GM12891 (cell line): ENCODE results near the gene TCP11L1.

Experiments used
- DNase-seq: peaks from one replicate; pipeline ENCODE4 v3.0.0; 2011; ENCODE audit warnings: low spot score; ENCODE audit not compliant: insufficient read length
- FAIRE-seq: peaks from 2 replicates; lab custom pipeline; 2011; peaks lifted over from hg19 to GRCh38; lab: Jason Lieb, UNC
- PAX5 ChIP-seq: IDR thresholded peaks from 2 replicates; pipeline ENCODE4 v1.6.1; 2011; ENCODE audit warnings: low read length, moderate library complexity, mild to moderate bottlenecking; ENCODE audit not compliant: insufficient read depth, severe bottlenecking
- POLR2A ChIP-seq: IDR thresholded peaks from 2 replicates; pipeline ENCODE4 v1.6.1; 2011; ENCODE audit warnings: low read depth, low read length, control low read depth
- POLR2AphosphoS5 ChIP-seq: IDR thresholded peaks from 2 replicates; pipeline ENCODE4 v1.6.1; 2011; ENCODE audit warnings: low read depth, low read length, control low read depth
- POU2F2 ChIP-seq: IDR thresholded peaks from 2 replicates; pipeline ENCODE4 v1.6.1; 2011; ENCODE audit warnings: low read depth, mild to moderate bottlenecking, control low read depth, low read length, moderate library complexity
- SPI1 ChIP-seq: IDR thresholded peaks from 2 replicates; pipeline ENCODE4 v1.6.1; 2011; ENCODE audit warnings: low read depth, low read length, control low read depth
- TAF1 ChIP-seq: IDR thresholded peaks from 2 replicates; pipeline ENCODE4 v1.6.1; 2011; ENCODE audit warnings: low read depth, low read length, control low read depth

TCP11L1 gene

GRCh38 chr11:33064033-33064825 is 24.9 kb downstream of the TCP11L1 start:
- TF ChIP-seq POLR2AphosphoS5 = no peak
- no peak for TF ChIP-seq PAX5
- peak; percentile 72 for TF ChIP-seq SPI1
- TF ChIP-seq TAF1 = no peak
- FAIRE-seq (peak; percentile 68), DNase-seq (no peak)

- TF ChIP-seq POLR2A (no peak), SPI1 (no peak), POLR2AphosphoS5 (no peak), POU2F2 (no peak), PAX5 (no peak), TAF1 (no peak)
- DNase-seq (no peak), FAIRE-seq (no peak)
Observed at GRCh38 chr11:33064866-33065265, 25.5 kb downstream of the TCP11L1 start.

GRCh38 chr11:33065445-33066178 is 26.2 kb downstream of the TCP11L1 start:
- peak; percentile 90 for FAIRE-seq
- peak; percentile 45 for DNase-seq
- no peak for TF ChIP-seq SPI1
- TF ChIP-seq POU2F2 = no peak
- TF ChIP-seq TAF1 = no peak
- TF ChIP-seq PAX5 = no peak
- no peak for TF ChIP-seq POLR2A
- TF ChIP-seq POLR2AphosphoS5 = no peak

GRCh38 chr11:33067294-33067693 is 27.9 kb downstream of the TCP11L1 start:
- TF ChIP-seq PAX5 (no peak), SPI1 (no peak), POU2F2 (no peak), POLR2A (no peak), POLR2AphosphoS5 (no peak), TAF1 (no peak)
- FAIRE-seq (no peak), DNase-seq (no peak)

GRCh38 chr11:33068611-33069340 is 29.4 kb downstream of the TCP11L1 start:
- no peak for FAIRE-seq
- DNase-seq = no peak

GRCh38 chr11:33072465-33072864 is 33.1 kb downstream of the TCP11L1 start:
- DNase-seq = no peak
- TF ChIP-seq POLR2AphosphoS5 (no peak), POLR2A (no peak), SPI1 (no peak), POU2F2 (no peak), TAF1 (no peak), PAX5 (no peak)
- FAIRE-seq = peak; percentile 63

More at GRCh38 chr11:33068611-33069340, 29.4 kb downstream of the TCP11L1 start:
- TF ChIP-seq POLR2AphosphoS5 (no peak), PAX5 (no peak), TAF1 (no peak)

GRCh38 chr11:33083918-33084317 is 44.5 kb downstream of the TCP11L1 start:
- no peak for FAIRE-seq
- no peak for DNase-seq
- TF ChIP-seq TAF1 (no peak), PAX5 (no peak), POLR2AphosphoS5 (no peak), POLR2A (no peak), SPI1 (no peak), POU2F2 (no peak)

GRCh38 chr11:33086017-33086416 is 46.6 kb downstream of the TCP11L1 start:
- DNase-seq = no peak
- TF ChIP-seq SPI1 = no peak
- no peak for TF ChIP-seq TAF1
- TF ChIP-seq POU2F2 = no peak
- FAIRE-seq = no peak

GRCh38 chr11:33089776-33090175 is 50.4 kb downstream of the TCP11L1 start:
- no peak for TF ChIP-seq POU2F2
- FAIRE-seq = no peak
- no peak for DNase-seq

GRCh38 chr11:33094157-33094556 is 54.8 kb downstream of the TCP11L1 start:
- FAIRE-seq (peak; percentile 16), DNase-seq (no peak)
- TF ChIP-seq PAX5 = no peak
- no peak for TF ChIP-seq POLR2AphosphoS5
- TF ChIP-seq POLR2A = no peak
- no peak for TF ChIP-seq POU2F2
- no peak for TF ChIP-seq TAF1
- no peak for TF ChIP-seq SPI1
